Natural killer cell (primary cell): ENCODE measurements around the gene SIGLEC7. TPM values are rescaled to one million over a fixed set of nuclear protein-coding genes. Genes with fewer than 3 reads are reported as not detected.

Experiments used
- ATAC-seq, 3 donors: fragments of 150-1000 bp in 2 of 3; fragments of 200-7000 bp in 1 of 3; cut with Tn5 transposase; 1 replicate in 1 of 3; 2 replicates in 2 of 3; pipeline ENCODE4 v1.10.0; 2021; ENCODE audit warnings: mild to moderate bottlenecking in 2 of 3, moderate library complexity in 2 of 3
- DNase-seq, 2 donors: peaks; one replicate each; pipeline versions ENCODE4 v3.0.0 to v3.0.0-alpha.2; 2013 to 2021; ENCODE audit warnings: mixed read lengths in 1 of 2
- H3K27ac ChIP-seq: one replicate; pipeline ENCODE4 v1.5.1; 2013; ENCODE audit warnings: mild to moderate bottlenecking, low read length
- H3K27me3 ChIP-seq: one replicate; pipeline ENCODE4 v1.6.1; 2013; ENCODE audit warnings: low read length; ENCODE audit not compliant: control insufficient read depth, insufficient read depth
- H3K36me3 ChIP-seq: one replicate; pipeline ENCODE4 v1.6.1; 2013; ENCODE audit warnings: low read length; ENCODE audit not compliant: control insufficient read depth, insufficient read depth
- H3K4me1 ChIP-seq: one replicate; pipeline ENCODE4 v1.6.1; 2013; ENCODE audit warnings: low read length; ENCODE audit not compliant: control insufficient read depth, insufficient read depth
- H3K4me3 ChIP-seq: one replicate; pipeline ENCODE4 v1.5.1; 2013; ENCODE audit warnings: low read length
- H3K9me3 ChIP-seq: one replicate; pipeline ENCODE4 v1.6.1; 2013; ENCODE audit warnings: low read length; ENCODE audit not compliant: control insufficient read depth, insufficient read depth
- H3K27ac Mint-ChIP-seq, 2 donors: one replicate each; pipeline ENCODE4 v1.8.0; 2022; ENCODE audit warnings: mild to moderate bottlenecking in 2 of 2, mixed read lengths in 2 of 2, moderate library complexity in 1 of 2
- H3K27me3 Mint-ChIP-seq, 2 donors: one replicate each; pipeline ENCODE4 v1.8.0; 2022; ENCODE audit warnings: low read depth in 2 of 2, mixed read lengths in 2 of 2
- H3K36me3 Mint-ChIP-seq: one replicate; pipeline ENCODE4 v1.8.0; 2022; ENCODE audit warnings: mixed read lengths
- H3K4me1 Mint-ChIP-seq, 2 donors: one replicate each; pipeline ENCODE4 v1.8.0; 2022; ENCODE audit warnings: mixed read lengths in 2 of 2
- H3K4me3 Mint-ChIP-seq: one replicate; pipeline ENCODE4 v1.8.0; 2022; ENCODE audit warnings: mild to moderate bottlenecking, moderate library complexity, mixed read lengths
- H3K9me3 Mint-ChIP-seq, 2 donors: one replicate each; pipeline ENCODE4 v1.8.0; 2022; ENCODE audit warnings: mixed read lengths in 2 of 2
- WGBS: methylation state at CpG from one replicate; pipeline ENCODE4 v1.1.7; 2013; ENCODE audit warnings: missing lambda C conversion rate; ENCODE audit not compliant: insufficient coverage; 5-methylcytosine and 5-hydroxymethylcytosine counted together
- intact Hi-C: fragments of 100-400 bp; cut with micrococcal nuclease; formaldehyde crosslinking; loops from one replicate; pipeline ENCODE4 v1.14.2; 2022
- total RNA-seq, 4 donors: library from RNA; stranded (reverse); fragments of 120-200 nt in 1 of 4; gene quantifications; one replicate each; pipeline versions ENCODE4 v1.2.3 to v1.2.4, GENCODE V29; 2013 to 2022
- TF ChIP-seq, protein P1 (sequence below): fragments of 200-600 bp; IDR thresholded peaks from one replicate; pipeline ENCODE4 v1.8.0; 2022; ENCODE audit warnings: antibody characterized with exemption

SIGLEC7 gene
- total RNA-seq, 3 donors from 2014 or later (not counting 1 experiment from before 2014, with no cell fraction given), result 48.6 to 56.0 (median 49.5) TPM

DNA sequence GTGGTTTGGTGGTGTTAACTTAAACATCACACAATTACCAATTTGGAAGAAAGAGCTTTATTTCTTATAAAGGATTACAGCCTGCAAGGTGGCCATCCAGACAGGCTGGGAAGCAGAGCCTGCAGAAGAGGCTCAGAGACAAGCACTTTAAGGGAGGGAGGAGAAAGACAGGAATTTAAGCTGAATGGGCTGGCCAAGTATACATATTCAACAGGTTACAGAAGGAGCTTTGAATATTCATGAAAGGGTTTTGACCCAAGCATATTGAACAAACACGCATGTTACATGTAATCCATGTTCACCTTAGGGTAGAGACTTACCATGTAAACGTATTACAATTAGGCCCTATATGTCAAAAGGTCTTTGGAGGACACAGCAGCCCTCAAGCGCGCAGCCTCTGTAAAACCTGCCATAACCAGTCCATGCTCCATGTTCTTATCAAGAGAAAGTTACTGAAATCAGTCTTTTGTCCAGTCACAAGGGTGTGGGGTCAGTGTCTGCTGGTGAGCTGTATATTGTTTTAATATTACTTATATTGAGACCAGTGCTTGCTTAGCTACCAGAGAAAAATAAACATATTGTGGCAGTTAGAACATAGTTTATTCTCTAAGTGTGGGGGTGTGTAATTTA, 19.9 kb downstream of the SIGLEC7 start:
- Mint-ChIP-seq H3K27ac (no peak overlapping the region), H3K27me3 (no peaks in the 10 kb centered on the region), H3K4me3 (no peak overlapping the region), H3K9me3 (no peaks in the 10 kb centered on the region), H3K36me3 (no peaks in the 10 kb centered on the region), H3K4me1 (peaks cover 59 to 60% of the 10 kb centered on the region in 2 donors)
- Histone ChIP-seq H3K4me1 (peaks cover 19% of the 10 kb centered on the region), H3K4me3 (no peak overlapping the region), H3K27ac (no peak overlapping the region), H3K36me3 (peaks cover 2% of the 10 kb centered on the region), H3K9me3 (no peaks in the 10 kb centered on the region), H3K27me3 (no peaks in the 10 kb centered on the region)
- intact Hi-C loops, result no loop called here
- DNase-seq (no peak), ATAC-seq (no peak)
- TF ChIP-seq, protein P1, sequence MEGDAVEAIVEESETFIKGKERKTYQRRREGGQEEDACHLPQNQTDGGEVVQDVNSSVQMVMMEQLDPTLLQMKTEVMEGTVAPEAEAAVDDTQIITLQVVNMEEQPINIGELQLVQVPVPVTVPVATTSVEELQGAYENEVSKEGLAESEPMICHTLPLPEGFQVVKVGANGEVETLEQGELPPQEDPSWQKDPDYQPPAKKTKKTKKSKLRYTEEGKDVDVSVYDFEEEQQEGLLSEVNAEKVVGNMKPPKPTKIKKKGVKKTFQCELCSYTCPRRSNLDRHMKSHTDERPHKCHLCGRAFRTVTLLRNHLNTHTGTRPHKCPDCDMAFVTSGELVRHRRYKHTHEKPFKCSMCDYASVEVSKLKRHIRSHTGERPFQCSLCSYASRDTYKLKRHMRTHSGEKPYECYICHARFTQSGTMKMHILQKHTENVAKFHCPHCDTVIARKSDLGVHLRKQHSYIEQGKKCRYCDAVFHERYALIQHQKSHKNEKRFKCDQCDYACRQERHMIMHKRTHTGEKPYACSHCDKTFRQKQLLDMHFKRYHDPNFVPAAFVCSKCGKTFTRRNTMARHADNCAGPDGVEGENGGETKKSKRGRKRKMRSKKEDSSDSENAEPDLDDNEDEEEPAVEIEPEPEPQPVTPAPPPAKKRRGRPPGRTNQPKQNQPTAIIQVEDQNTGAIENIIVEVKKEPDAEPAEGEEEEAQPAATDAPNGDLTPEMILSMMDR, result no peak
- WGBS, result 94% methylated on average over 4 of the region's 4 CpGs

DNA sequence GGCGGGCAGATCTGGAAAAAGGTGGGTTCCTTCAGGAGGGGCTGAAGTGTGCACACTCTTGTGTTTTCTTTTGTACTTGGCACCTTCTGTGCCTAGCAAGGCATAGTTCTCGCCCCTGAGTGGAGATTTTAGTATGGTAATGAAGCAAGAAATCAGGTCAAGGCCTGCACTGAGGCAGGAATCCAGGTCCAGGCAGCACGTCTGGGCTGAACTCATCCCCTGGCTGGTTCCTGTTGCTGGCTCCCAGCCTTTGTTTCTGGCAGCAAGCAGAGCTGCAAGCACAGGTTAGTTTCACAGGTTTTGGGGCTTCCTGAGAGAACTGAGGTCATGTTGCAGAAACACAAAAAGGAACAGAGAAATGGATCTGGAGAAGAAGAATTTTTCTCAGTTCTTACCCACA, 21.2 kb downstream of the SIGLEC7 start:
- Mint-ChIP-seq H3K4me3 (no peak overlapping the region), H3K9me3 (no peaks in the 10 kb centered on the region), H3K36me3 (no peaks in the 10 kb centered on the region), H3K4me1 (peaks cover 65% of the 10 kb centered on the region in 2 donors), H3K27ac (no peak overlapping the region), H3K27me3 (no peaks in the 10 kb centered on the region)
- no peak for DNase-seq
- Histone ChIP-seq H3K4me1 (peaks cover 28% of the 10 kb centered on the region), H3K36me3 (no peaks in the 10 kb centered on the region), H3K27ac (no peak overlapping the region), H3K4me3 (no peak overlapping the region), H3K9me3 (no peaks in the 10 kb centered on the region), H3K27me3 (no peaks in the 10 kb centered on the region)
- WGBS, result 75% methylated on average over 3 of the region's 3 CpGs
- TF ChIP-seq, protein P1, result no peak
- ATAC-seq, result no peak
- intact Hi-C loops, result no loop called here

DNA sequence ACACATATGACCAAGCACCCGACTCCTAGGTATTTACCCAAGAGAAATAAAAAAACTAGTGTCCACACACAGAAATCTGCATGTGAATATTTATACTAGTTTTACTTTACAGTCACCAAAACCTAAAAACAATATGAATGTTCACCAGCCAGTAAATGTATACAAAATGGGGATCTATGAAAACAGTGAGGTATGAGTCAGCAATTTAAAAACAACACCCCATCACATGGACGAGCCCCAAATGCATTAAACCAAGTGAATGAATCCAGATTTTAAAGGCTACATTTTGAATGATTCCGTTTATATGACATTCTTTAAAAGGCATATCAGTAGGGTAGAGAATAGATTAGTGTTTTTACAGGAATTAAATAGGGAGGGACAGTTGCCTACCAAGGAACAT, 22.1 kb downstream of the SIGLEC7 start:
- no peaks in the 10 kb centered on the region for H3K9me3 ChIP-seq
- H3K4me1 Mint-ChIP-seq, result peaks cover 66% of the 10 kb centered on the region in 2 donors
- H3K36me3 Mint-ChIP-seq, result no peaks in the 10 kb centered on the region
- H3K27me3 Mint-ChIP-seq, result peaks cover 0 to 2% of the 10 kb centered on the region in 2 donors
- ATAC-seq, result no peak
- no peak overlapping the region for H3K27ac Mint-ChIP-seq
- no peaks in the 10 kb centered on the region for H3K27me3 ChIP-seq
- WGBS, result 93% methylated on average over 3 of the region's 3 CpGs
- no peaks in the 10 kb centered on the region for H3K36me3 ChIP-seq
- intact Hi-C loops, result no loop called here
- H3K27ac ChIP-seq, result no peak overlapping the region
- no peaks in the 10 kb centered on the region for H3K9me3 Mint-ChIP-seq
- no peak for DNase-seq
- H3K4me3 Mint-ChIP-seq, result no peak overlapping the region
- TF ChIP-seq, protein P1, result no peak
- H3K4me1 ChIP-seq, result peaks cover 32% of the 10 kb centered on the region
- H3K4me3 ChIP-seq, result no peak overlapping the region
